ENCODE results near the gene TRAK1.
"Not testable (repeated sequence)": the region's sequence is repeated elsewhere in the genome, so short reads cannot be mapped to it uniquely, and the experiment has no call there.

The TRAK1 gene

DNA sequence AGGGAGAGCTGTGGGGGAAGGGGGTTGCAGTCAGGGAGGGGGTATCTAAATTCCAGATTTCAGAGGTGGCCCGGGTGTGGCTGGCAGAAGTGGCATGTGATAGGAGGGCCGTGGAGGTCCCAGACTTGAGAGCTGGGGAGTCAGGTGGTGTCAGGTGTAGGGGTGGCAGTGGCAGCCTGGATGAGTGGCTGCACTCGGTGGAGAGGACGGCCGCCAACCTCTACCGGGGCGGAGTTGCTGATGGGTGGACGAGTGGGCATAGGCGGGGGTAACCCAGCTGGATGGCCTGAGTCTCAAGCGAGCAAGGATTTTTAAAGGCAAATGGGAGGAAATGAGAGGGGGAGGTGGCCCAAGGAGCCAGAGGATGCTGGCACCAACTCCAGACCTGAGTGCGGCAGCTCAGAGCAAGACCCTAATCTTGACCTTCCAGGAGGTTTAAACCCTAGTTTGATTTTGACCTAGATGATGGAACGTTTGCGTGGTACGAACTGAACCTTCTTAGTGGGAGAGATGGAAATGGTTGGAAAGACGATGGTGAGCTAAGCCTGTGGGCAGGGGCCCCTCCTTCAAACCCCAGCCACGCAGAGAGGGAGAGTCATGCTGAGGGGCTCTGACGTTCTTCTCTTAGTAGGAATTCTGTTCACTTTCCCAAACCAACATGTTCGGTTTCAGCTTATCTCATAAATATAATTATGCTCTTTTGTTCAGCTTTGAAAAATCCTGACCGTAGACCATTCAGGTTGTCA, 8.0 kb downstream of the TRAK1 start:
- DNase-seq, result no peak

DNA sequence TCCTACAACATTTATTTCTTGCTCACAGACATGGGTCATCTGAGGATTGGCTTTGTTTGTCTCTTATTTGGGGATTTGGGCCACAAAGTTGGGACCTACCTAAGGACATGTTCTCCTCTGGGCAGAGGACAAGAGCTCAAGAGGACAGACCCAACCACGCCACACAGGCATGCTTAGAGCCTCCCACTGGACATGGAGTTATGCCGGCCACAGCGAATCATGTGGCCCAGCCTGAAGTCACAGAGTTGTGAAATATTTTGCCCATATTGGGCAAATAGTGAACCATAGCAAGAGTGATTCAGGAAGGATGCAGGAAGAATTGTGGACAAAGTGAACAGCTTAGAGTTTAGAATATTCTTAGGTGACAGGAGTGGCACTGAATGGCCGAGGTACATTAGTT, 9.9 kb downstream of the TRAK1 start:
- no peak for DNase-seq

DNA sequence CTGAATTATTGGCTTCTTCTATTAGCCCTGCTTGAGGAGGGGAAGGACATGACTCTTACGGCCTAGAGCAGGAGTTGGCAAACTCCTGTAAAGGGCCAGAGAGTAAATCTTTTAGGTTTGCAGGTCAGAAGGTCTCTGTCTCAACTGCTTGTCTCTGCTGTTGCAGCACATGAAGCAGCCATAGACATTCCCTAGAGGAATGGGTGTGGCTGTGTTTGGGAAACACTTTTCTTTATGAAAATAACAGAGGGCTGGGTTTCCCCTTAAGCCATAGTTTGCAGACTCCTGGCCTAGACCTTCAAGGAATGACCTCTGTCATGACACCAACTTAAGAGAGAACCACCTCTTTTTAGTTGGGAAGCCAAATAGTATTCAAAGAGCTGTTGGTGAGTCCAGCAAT, 10.3 kb downstream of the TRAK1 start:
- DNase-seq, result no peak

DNA sequence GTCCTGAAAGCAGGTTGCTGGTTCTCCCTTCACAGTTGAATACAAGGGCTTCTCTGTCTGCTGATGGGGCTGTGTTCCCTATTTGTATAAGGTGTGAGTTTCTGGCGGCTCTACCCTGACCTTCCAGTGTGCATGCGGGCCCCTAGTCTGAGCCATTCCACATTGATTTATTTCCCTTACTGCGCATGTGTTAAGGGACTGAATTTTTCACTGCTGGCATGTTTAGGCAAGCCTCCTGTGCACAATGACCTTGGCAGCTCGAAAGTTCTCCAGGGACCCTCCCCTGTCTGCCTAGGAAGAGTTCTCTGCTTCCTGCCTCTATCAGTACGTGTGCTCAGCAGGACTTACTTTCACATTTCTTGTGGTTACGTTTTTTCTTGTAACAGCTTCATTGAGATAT, 11.4 kb downstream of the TRAK1 start:
- no peak for DNase-seq

DNA sequence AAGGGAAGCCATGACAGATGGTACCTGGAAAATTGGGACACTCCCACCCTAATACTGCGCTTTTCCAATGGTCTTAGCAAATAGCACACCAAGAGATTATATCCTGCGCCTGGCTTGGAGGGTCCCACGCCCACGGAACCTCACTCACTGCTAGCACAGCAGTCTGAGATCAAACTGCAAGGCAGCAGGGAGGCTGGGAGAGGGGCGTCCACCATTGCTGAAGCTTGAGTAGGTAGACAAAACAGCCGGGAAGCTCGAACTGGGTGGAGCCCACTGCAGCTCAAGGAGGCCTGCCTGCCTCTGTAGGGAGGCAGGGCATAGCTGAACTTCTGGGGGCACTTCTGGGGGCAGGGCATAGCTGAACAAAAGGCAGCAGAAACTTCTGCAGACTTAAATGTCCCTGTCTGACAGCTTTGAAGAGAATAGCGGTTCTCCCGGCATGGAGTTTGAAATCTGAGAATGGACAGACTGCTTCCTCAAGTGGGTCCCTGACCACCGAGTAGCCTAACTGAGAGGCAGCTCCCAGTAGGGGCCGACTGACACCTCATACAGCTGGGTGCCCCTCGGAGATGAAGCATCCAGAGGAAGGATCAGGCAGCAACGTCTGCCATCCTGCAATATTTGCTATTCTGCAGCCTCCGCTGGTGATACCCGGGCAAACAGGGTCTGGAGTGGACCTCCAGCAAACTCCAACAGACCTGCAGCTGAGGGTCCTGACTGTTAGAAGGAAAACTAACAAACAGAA, 12.9 kb downstream of the TRAK1 start:
- not testable (repeated sequence) for DNase-seq

DNA sequence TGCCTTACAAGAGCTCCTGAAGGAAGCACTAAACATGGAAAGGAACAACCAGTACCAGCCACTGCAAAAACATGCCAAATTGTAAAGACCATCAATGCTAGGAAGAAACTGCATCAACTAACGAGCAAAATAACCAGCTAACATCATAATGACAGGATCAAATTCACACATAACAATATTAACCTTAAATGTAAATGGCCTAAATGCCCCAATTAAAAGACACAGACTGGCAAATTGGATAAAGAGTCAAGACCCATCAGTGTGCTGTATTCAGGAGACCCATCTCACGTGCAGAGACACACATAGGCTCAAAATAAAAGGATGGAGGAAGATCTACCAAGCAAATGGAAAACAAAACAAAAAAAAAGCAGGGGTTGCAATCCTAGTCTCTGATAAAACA, 14.8 kb downstream of the TRAK1 start:
- not testable (repeated sequence) for DNase-seq

DNA sequence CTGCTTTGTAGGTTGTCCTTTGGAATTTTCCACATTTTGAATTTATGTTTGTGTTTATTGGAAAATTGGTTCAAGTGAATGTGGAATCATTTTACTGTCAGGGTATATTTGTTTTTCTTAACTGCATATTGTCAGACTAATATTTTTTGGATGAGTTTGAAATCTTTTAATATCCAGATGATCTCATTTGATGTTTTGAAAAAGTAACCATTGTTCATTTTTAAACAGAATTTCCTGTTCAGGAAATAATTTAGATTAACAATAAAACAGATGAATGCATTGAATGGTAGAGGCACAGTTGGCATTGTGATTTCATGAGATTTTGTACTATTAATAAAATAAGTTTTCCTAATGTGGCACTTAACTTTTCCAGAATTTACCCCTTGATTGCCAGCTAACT, 15.5 kb downstream of the TRAK1 start:
- no peak for DNase-seq

DNA sequence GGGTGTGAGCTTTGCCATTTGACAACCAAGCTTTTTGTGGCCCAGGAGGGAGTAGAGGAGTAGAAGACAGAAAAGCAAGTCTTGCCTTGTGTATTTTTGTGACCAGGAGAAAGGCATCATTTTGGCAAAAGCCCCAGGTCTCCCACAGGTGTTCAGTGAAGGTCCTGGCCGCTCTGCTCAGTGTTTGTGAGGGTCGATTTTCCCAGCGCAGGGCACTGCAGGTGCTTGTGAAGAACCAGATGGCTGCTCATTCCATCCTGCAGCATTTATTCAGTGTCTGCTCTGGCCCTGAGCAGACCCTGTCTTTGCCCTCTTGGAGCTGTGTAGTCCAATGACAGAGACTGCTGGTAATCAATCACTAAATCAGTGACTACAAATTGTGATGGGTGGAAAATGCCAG, 19.5 kb downstream of the TRAK1 start:
- no peak for DNase-seq

DNA sequence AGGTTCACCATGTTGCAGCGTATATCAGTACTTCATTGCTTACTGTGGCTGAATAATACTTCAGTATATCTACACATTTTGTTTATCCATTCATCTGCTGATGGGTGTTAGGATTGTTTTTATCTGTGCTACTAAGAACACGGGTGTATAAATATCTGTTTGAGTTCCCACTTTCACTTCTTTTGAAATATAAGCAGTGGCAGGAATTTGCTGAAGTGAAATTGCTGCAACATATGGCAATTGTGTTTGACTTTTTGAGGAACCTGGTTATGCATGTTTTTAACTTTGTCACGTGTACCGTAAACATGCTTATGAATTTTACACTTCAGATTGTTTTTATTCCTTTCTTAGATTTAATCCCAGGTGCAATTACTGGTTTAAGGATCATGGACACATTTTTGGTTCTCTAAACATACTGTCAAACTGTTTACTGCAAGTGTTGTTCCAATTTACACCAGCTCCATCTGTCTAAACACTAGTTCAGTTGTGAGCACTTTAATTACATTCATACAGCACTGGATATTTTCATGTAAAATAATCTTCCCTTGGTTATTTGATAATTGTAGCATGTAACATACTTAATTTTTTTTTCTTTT, 23.1 kb downstream of the TRAK1 start:
- no peak for DNase-seq

DNA sequence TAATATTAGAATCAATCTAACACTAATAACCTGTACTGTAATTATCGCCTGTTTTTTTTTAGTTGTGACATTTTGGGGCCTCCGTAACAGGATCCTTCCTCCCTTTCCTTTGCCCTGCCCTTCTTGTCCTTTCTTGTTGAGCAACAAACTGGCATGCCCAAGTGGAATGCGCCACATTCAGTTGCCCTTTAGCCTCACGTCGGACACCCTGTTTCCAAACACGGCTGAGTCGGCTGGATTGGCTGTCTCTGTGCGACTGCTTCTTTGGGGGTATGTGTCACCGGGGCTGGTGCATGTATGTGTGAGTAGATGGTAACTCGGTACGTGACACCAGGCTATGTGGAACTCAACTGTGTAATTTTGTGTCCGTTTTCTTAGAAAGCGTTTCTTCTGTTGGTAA, 24.1 kb downstream of the TRAK1 start:
- no peak for DNase-seq

DNA sequence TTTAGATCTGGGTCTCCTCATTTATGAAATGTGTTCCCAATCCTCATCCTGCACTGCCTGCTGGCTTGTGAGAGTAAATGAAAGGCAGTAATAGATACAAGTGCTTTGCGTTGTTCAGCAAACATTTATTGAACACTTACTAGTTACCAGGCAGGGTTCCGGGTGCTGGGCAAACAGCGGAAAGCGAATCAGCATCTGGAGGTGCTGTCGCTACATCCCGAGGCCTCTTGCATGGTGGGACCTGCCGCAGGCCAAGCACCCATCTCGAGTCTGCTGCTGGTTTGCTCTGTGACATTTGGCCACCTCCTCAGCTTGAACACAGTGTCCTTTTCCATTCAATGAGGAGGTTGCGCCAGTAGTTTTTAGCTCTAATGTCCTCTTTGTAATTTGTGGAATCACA, 24.8 kb downstream of the TRAK1 start:
- no peak for DNase-seq

DNA sequence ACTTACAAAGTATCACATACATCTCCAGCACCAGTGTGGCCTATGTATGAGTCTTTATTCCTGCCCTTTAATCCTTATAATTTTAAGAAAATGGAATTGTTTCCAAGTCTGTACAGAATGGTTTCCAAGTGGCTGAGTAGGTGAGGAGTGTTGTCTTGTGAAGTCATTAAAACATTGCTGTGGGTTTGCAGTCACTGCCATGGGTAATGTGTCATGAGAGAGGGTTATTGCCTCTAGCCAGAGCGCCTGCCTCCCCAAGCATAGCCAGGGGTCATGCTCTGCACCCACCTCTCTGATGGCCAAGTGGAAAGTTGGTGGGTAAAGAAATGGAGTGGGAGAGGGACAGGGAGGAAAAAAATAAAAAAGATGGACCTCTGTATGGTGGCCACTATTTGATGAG, 25.3 kb downstream of the TRAK1 start:
- no peak for DNase-seq

DNA sequence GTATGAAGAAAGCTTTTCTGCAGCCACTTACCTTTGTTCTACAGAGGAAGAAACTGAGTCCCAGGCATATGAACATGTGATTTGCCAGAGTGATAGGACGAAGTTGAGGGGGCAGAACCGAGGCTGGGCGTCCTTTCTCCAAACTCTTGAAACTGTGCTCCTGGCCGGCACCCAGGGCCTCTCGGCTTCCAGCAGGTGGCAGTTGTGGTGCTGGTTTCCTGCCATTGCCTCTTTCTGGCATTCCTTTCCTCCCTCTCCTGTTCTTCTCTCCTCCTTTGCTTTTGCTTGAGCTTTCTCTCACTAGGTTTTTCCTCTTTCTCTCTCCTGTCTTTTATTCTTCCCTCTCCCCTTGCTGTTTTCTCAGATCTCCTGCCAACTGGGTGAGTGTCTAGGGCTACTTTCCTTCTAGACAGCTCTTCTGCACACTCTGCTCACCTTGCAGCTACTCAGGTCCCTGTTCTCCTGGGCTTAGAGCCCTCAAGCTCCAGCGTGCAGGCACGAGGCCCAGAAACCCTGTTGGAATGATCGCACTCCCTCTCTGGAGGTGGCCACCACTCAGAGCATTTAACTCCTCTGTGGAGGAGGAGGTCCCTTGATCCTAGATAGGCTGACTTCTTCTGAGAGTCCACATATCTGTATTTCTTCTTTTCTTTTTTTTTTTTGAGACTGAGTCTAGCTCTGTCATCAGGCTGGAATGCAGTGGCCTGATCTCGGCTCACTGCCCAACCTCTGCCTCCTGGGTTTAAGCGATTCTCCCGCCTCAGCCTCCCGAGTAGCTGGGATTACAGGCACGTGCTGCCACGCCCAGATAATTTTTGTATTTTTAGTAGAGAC, 26.2 kb downstream of the TRAK1 start:
- no peak for DNase-seq

DNA sequence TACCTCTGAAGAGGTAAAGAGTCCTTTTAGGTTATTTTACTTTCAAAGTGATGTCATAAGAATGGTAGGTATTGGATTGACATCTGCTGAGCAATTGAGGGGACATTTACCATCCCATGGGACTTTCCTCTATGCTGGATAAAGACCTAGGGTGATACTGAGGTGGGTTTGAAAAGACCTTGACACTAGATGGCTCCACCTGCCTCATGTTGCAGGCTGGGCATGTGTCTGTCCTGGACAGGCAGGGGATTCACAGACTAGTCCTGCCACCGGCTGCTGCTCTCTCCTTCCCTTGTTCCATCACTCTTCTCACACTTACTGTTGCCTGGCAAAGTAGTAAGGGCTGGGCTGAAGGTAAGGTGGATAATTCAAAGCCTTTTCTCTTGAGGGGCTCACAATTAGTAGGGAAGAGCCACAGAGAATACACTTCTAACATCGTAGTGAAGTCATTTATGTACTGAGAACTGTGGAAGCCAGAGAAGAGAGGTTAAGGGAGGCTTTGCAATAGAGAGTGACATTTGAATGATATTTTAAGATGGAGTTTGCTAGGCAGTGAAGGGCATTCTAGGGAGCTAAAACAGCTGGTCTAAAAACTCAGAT, 27.7 kb downstream of the TRAK1 start:
- DNase-seq, result peak; percentile 16

DNA sequence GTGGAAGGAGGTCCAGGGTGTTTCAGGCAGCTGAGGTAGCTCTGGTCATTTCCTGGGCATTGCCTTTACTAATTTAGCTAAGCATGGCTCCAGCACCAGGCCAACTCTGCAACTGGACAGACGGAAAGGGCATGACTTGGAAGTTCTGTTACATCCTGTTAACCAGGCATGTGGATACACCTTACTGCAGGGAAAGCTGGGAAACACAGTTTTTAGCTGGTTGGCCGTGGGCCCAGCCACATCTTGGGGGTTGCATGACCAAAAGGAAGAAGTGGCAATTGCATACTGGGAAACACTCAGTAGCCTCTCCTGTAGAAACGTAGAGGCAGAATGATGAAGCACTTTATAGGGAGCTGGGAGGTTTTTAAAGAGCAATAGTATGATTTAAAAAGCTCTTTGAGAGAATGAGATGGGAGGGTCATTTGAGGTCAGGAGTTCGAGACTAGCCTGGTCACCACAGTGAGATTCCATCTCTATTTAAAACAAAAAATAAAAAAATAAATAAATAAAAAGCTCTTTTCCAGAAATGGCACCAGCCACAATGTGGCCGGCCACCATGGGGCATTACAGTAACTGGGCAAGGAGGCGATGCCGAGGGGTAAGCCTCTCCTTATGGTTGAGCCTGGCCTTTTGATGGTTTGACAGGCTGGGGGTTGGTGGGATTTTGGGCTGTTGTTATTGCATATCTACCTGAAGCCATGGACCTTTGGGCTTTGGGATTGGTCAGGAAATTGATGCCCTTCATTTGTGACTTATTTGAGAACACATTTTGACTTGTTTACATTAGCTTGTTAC, 28.6 kb downstream of the TRAK1 start:
- no peak for DNase-seq

DNA sequence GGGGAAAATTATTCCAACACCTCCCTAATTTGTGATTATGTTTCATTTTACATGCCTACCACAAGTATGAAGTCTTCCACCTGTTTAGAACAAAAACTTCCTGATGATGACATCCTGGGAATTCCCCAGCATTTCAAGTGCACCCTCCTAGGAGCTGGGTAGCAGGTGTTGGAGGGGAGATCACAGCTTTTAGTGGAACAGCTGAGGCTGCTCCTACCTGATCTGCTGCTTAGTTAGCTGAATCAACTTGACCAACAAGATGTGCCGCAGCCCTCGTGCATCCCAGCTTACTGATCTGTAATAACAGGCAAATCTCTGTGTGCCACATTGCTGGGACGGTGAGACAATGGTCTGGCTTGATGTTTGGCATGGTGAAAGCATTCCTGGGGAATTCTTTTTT, 29.7 kb downstream of the TRAK1 start:
- DNase-seq, result no peak

DNA sequence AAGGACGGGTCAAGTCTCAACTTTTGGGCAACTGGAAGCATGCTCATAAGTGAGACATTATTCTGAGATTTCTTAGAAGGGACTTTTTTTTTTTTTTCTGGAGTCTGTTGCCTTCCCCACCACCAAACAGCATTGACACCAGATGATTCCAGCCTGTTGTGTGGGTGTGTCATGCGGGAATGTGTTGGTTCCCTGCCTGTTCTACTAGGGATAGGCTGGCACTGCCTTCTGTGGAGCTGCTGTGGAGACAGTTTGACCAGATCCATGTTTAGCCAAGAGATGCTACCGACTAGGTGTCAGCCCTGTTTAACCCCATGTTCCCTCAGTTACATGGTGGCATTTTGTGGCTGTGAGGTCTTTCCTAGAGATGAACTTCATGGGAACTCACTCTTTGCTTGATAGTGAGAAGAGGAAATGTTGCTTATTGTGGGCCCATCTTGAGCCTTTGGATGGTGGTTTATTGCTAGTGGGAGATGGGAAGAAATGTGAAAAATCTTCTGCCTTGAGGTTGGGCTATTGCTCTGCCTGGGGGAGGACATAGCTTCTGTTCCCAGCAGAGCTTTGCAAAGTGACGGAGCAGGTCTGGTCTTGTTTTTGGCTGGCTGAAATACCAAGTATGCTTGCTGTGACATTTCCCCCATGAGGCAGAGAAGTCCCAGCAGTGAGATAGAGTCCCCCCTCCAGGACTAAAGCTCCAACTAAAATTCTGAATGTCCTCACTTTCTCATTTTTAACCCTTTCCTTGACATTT, 31.3 kb downstream of the TRAK1 start:
- DNase-seq, result no peak

DNA sequence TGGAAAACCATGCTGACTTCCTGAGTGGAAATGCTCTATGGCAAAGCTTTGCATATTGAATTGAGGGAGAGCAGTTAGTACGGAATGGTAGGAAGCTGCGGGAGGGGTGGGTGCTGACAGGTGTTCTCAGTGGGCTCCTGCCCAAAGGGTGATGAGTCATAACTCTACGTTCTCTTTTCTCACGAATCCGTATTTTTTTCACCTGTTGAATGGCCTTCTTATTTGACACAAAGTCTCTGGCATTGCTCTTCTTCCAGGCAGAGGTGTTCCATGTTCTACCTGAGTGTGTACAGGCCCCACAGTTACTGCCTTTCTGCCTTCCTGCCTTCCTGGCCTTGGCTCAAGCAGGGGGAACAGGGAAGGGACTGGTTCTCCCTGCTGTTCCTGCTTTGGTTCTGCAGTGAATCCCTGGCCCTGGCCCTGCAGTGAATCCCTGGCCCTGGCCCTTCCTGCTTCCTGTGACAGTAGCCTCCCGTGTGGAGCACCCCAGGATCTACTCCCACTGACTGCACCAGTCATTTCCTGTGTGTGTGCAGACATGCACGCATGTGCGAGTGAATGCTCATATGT, 31.9 kb downstream of the TRAK1 start:
- peak; percentile 17 for DNase-seq

DNA sequence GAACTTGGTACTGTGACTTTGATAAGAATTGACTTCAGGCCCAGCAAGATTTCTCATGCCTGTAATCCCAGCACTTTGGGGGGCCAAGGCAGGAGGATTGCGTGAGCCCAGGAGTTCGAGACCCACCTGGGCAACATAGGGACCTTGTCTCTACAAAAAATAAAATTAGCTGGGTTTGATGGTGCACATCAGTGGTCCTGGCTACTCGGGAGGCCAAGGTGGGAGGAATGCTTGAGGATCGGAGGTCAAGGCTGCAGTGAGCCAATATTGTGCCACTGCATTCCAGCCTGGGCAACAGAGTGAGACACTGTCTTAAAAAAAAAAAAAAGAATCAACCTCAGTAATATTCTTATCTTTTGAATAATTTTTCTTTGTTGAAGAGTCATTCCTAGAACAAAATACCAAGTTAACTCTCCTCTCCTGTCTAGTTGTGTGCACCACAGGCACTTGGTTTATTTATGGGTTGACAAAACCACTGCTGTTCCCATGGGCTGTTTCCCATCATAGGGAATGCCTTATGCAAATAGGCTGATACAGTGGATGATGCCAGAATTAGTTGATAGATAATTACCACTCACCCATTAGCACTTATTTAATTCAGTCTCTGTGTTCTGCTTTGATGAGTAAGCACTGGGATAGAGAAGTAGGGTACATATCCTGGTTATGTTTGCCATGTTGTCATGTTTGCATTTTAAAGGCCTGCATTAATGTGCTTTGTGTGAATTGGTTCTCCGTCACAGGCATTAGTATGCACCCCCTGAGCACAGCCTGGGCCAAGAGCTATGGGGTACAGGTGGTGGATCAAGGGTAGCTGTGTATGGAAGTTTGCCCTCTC, 32.9 kb downstream of the TRAK1 start:
- no peak for DNase-seq

DNA sequence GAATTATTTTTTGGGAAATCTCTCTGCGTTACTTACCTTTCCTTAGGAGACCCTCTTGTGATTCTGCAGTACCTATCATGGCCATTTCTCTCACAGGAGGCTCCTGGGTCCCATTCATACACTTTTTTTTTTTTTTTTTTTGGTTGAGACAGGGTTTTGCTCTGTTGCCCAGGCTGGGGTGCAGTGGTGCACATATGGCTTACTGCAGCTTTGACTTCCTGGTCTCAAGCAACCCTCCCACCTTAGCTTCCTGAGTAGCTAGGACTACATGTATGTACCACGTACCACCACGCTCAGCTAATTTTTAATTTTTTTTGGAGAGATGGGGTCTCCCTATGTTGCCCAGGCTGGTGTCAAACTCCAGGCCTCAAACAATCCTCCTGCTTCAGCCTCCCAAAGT, 36.1 kb downstream of the TRAK1 start:
- DNase-seq, result no peak
